ENCODE data around the gene TFR2. TPM values are rescaled to one million over a fixed set of nuclear protein-coding genes. Genes with fewer than 3 reads are reported as not detected.

The TFR2 gene
- total and polyA plus RNA-seq, 7 experiments from 2014 or later, result 0.55 to 14.4 (median 3.1) TPM

DNA sequence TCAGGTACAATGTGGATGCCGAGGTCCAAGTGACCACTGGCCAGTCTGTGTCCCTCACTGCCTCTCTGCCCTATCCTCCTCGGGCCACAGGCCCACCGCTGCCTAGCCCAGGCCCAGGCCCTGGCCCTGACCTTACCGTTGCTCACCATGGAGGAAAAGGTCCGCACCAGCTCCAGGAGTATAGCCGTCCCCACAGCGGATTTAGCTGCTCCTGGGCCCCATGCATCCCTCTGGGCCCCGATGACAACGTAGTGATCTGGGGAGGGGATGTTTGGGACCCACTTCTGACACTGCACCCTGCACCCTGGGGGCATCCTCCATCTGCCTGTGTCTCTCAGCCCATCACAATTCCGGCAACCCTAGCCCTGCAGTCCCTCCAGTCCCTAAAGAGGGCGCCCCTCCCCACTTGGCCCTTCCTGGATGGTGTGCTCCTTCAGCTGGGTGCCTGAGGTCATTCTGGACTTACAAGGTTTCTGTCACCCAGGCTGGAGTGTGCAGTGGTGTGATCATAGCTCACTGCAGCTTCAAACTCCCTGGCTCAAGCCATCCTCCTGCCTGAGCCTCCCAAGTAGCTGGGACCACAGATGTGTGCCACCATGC lies 12.1 kb downstream of the TFR2 start:
- Histone ChIP-seq H3K36me3 (ENCODE audit: control insufficient read depth in 2 of 3, insufficient read depth in 3 of 3, low read length in 3 of 3) (no peaks in the 10 kb centered on the region), H3K27me3 (ENCODE audit: control insufficient read depth in 2 of 2, insufficient read depth in 2 of 2, low read length in 2 of 2) (peaks cover 0 to 3% of the 10 kb centered on the region in 2 donors), H3K4me3 (ENCODE audit: low read length) (no peak overlapping the region), H3K4me1 (ENCODE audit: control insufficient read depth in 2 of 2, insufficient read depth in 2 of 2, low read length in 2 of 2) (peaks cover 14 to 18% of the 10 kb centered on the region in 2 donors), H3K9me3 (ENCODE audit: control insufficient read depth in 2 of 3, low read length in 3 of 3) (no peaks in the 10 kb centered on the region), H3K27ac (ENCODE audit: low read depth, low read length) (no peak overlapping the region)
- ChIA-PET POLR2A (interaction anchor here (0.9 to 1.5 kb wide), 4 partner anchors 17 to 63 kb away, joined by 3 to 6 read pairs (median 3); partner anchors contain the start of gene MOSPD3), CTCF (interaction anchor here (0.7 to 1.2 kb wide), 3 partner anchors 8 to 45 kb away, joined by 3 to 4 read pairs (median 3); partner anchors contain the start of gene MOSPD3)
- H3K4me1 Mint-ChIP-seq, result peaks cover 23 to 61% (median 51%) of the 10 kb centered on the region in 7 donors
- H3K27me3 Mint-ChIP-seq, result no peaks in the 10 kb centered on the region
- H3K36me3 Mint-ChIP-seq, result peaks cover 0 to 12% (median 0%) of the 10 kb centered on the region in 5 donors
- peak overlapping the region in 4 of 10 donors; percentile 12 to 76 (median 24) for H3K4me3 Mint-ChIP-seq
- peaks cover 0 to 3% (median 0%) of the 10 kb centered on the region in 11 donors for H3K9me3 Mint-ChIP-seq
- H3K27ac Mint-ChIP-seq, result peak overlapping the region in 5 of 9 donors; percentile 45 to 88 (median 65)
- ATAC-seq (no peak), DNase-seq (no peak)
- intact Hi-C loops (cut with micrococcal nuclease), result no loop called here

DNA sequence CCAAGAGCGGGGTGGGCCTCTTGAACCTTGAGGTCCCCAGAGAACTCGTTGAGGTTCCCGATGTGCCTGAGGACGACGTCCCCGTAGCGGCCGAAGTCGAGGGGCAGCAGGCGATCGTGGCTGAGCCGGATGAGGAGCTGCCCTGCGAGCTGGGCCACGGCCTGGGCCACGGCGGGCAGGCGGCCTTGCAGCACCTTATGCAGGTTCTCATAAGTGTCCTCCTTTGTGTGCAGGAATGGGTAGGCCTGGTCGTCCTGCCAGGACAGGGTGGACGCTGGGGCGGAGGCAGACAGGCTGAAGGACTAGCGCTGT lies 14.2 kb downstream of the TFR2 start:
- Mint-ChIP-seq H3K27ac (peak overlapping the region in 7 of 9 donors; percentile 49 to 88 (median 75)), H3K27me3 (no peaks in the 10 kb centered on the region), H3K4me3 (peak overlapping the region in 9 of 10 donors; percentile 25 to 87 (median 70)), H3K4me1 (peaks cover 26 to 60% (median 45%) of the 10 kb centered on the region in 7 donors), H3K36me3 (peaks cover 0 to 20% (median 0%) of the 10 kb centered on the region in 5 donors), H3K9me3 (peaks cover 0 to 2% (median 0%) of the 10 kb centered on the region in 11 donors)
- POLR2A ChIA-PET, result interaction anchor here (1.0 to 5.3 kb wide), 9 partner anchors 8 to 78 kb away, joined by 3 to 55 read pairs (median 5); partner anchors contain the start of genes FBXO24, LRCH4, MOSPD3 and POP7
- Histone ChIP-seq H3K4me1 (ENCODE audit: control insufficient read depth in 2 of 2, insufficient read depth in 2 of 2, low read length in 2 of 2) (peaks cover 14 to 18% of the 10 kb centered on the region in 2 donors), H3K27me3 (ENCODE audit: control insufficient read depth in 2 of 2, insufficient read depth in 2 of 2, low read length in 2 of 2) (peaks cover 0 to 4% of the 10 kb centered on the region in 2 donors), H3K9me3 (ENCODE audit: control insufficient read depth in 2 of 3, low read length in 3 of 3) (no peaks in the 10 kb centered on the region), H3K27ac (ENCODE audit: low read depth, low read length) (peak overlapping the region; percentile 84), H3K36me3 (ENCODE audit: control insufficient read depth in 2 of 3, insufficient read depth in 3 of 3, low read length in 3 of 3) (no peaks in the 10 kb centered on the region), H3K4me3 (ENCODE audit: low read length) (peak overlapping the region; percentile 58)
- DNase-seq, result no peak
- intact Hi-C loops (cut with micrococcal nuclease), result loop anchor here (2.0 kb wide), 2 partner anchors 22 to 62 kb away; no protein-coding TSS in a partner anchor
- CTCF ChIA-PET, result interaction anchor here (0.6 to 1.6 kb wide), 3 partner anchors 14 to 78 kb away, joined by 3 to 11 read pairs (median 3); partner anchors contain the start of gene POP7
- no peak for ATAC-seq

DNA sequence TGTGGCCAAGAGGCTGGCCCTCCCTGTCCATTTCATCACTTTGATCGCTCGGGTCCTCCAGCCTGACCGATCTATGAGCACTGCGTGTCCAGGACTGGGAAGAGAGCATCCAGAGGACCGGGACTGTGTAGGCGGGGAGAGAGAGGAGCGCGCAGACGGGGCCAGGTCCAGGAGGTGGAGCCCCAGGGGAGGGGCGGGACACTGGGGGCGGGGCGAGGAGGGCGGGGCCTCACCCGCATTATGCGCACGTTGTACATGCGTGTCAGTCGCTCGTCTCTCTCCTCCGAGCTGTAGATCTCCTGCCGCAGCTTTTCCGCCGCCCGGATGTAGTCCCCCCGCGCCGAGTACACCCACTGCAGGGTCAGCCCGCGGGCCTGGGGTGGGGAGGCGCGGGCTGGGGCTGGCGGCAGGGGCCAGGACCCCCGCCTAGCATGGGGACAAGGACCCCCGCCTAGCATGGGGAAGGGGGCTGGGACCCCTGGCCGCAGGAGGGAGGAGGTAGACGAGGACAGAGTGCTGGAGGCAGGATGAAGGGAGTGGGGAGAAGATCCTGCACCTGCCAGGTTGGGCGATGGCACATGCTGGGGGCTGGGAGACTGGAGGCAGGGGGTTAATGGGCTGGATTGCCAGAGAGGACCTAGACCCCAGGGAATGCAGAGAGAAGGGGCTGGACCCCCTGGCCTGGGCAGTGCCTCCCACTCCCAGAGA lies 14.7 kb downstream of the TFR2 start:
- Histone ChIP-seq H3K4me1 (ENCODE audit: control insufficient read depth in 2 of 2, insufficient read depth in 2 of 2, low read length in 2 of 2) (peaks cover 14 to 18% of the 10 kb centered on the region in 2 donors), H3K9me3 (ENCODE audit: control insufficient read depth in 2 of 3, low read length in 3 of 3) (no peaks in the 10 kb centered on the region), H3K4me3 (ENCODE audit: low read length) (peak overlapping the region; percentile 58), H3K27ac (ENCODE audit: low read depth, low read length) (peak overlapping the region; percentile 84), H3K36me3 (ENCODE audit: control insufficient read depth in 2 of 3, insufficient read depth in 3 of 3, low read length in 3 of 3) (no peaks in the 10 kb centered on the region), H3K27me3 (ENCODE audit: control insufficient read depth in 2 of 2, insufficient read depth in 2 of 2, low read length in 2 of 2) (peaks cover 0 to 4% of the 10 kb centered on the region in 2 donors)
- ATAC-seq, result peak; percentile 99
- ChIA-PET POLR2A (interaction anchor here (0.7 to 5.3 kb wide), 13 partner anchors 8 to 79 kb away, joined by 3 to 55 read pairs (median 4); partner anchors contain the start of genes FBXO24, LRCH4, MOSPD3 and POP7), CTCF (interaction anchor here (0.6 to 1.7 kb wide), 4 partner anchors 14 to 79 kb away, joined by 3 to 11 read pairs (median 7); partner anchors contain the start of genes MOSPD3 and POP7)
- peak overlapping the region; percentile 60 to 87 (median 76) for H3K4me3 Mint-ChIP-seq
- intact Hi-C loops (cut with micrococcal nuclease), result loop anchor here (1.0 to 2.0 kb wide), 7 partner anchors 14 to 88 kb away; partner anchors contain the start of genes FBXO24 (in 2 of the 2), GNB2 (in 2 of the 2), LRCH4 (in 2 of the 2) and MOSPD3 (in 2 of the 2)
- peak; percentile 56 to 88 (median 81) for DNase-seq
- H3K4me1 Mint-ChIP-seq, result peaks cover 26 to 58% (median 43%) of the 10 kb centered on the region in 7 donors
- peaks cover 0 to 23% (median 2%) of the 10 kb centered on the region in 5 donors for H3K36me3 Mint-ChIP-seq
- H3K27me3 Mint-ChIP-seq, result no peaks in the 10 kb centered on the region
- H3K27ac Mint-ChIP-seq, result peak overlapping the region; percentile 49 to 88 (median 75)
- H3K9me3 Mint-ChIP-seq, result peaks cover 0 to 2% (median 0%) of the 10 kb centered on the region in 11 donors

DNA sequence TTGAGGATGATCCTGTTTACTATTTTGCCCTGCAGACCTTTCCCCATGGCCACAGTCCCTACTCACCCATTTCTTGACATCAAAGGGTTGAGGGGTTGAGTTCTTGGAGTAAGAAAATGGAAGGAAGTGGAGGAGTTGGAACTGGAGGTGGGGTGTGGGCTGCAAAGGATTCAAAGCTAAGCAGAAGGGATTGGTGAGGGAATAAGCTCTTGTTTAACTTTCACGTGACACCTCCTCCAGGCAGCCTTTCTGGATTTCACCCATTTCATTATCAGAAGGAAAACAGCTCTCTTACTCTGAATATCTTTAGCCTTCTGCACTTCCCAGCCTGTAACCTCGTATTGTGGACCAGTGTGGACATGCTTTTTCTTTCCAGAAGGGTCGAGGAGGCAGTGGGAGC lies 15.3 kb downstream of the TFR2 start:
- H3K27ac ChIP-seq (ENCODE audit: low read depth, low read length), result peak overlapping the region; percentile 84
- H3K9me3 Mint-ChIP-seq, result peaks cover 0 to 2% (median 0%) of the 10 kb centered on the region in 11 donors
- ATAC-seq (no peak), DNase-seq (no peak)
- peaks cover 26 to 59% (median 42%) of the 10 kb centered on the region in 7 donors for H3K4me1 Mint-ChIP-seq
- no peaks in the 10 kb centered on the region for H3K9me3 ChIP-seq (ENCODE audit: control insufficient read depth in 2 of 3, low read length in 3 of 3)
- H3K27me3 ChIP-seq (ENCODE audit: control insufficient read depth in 2 of 2, insufficient read depth in 2 of 2, low read length in 2 of 2), result peaks cover 0 to 4% of the 10 kb centered on the region in 2 donors
- peaks cover 14 to 18% of the 10 kb centered on the region in 2 donors for H3K4me1 ChIP-seq (ENCODE audit: control insufficient read depth in 2 of 2, insufficient read depth in 2 of 2, low read length in 2 of 2)
- H3K4me3 ChIP-seq (ENCODE audit: low read length), result peak overlapping the region; percentile 58
- POLR2A ChIA-PET, result interaction anchor here (0.7 to 5.3 kb wide), 13 partner anchors 9 to 79 kb away, joined by 3 to 55 read pairs (median 4); partner anchors contain the start of genes FBXO24, LRCH4, MOSPD3 and POP7
- H3K36me3 Mint-ChIP-seq, result peaks cover 0 to 26% (median 6%) of the 10 kb centered on the region in 5 donors
- CTCF ChIA-PET, result interaction anchor here (0.9 to 1.7 kb wide), 4 partner anchors 14 to 79 kb away, joined by 3 to 11 read pairs (median 7); partner anchors contain the start of genes MOSPD3 and POP7
- peak overlapping the region; percentile 60 to 87 (median 76) for H3K4me3 Mint-ChIP-seq
- H3K27ac Mint-ChIP-seq, result peak overlapping the region in 8 of 9 donors; percentile 49 to 89 (median 74)
- no peaks in the 10 kb centered on the region for H3K36me3 ChIP-seq (ENCODE audit: control insufficient read depth in 2 of 3, insufficient read depth in 3 of 3, low read length in 3 of 3)
- intact Hi-C loops (cut with micrococcal nuclease), result loop anchor here (1.0 to 2.0 kb wide), 7 partner anchors 14 to 88 kb away; partner anchors contain the start of genes FBXO24 (in 2 of the 2), GNB2 (in 2 of the 2), LRCH4 (in 2 of the 2) and MOSPD3 (in 2 of the 2)
- no peaks in the 10 kb centered on the region for H3K27me3 Mint-ChIP-seq

DNA sequence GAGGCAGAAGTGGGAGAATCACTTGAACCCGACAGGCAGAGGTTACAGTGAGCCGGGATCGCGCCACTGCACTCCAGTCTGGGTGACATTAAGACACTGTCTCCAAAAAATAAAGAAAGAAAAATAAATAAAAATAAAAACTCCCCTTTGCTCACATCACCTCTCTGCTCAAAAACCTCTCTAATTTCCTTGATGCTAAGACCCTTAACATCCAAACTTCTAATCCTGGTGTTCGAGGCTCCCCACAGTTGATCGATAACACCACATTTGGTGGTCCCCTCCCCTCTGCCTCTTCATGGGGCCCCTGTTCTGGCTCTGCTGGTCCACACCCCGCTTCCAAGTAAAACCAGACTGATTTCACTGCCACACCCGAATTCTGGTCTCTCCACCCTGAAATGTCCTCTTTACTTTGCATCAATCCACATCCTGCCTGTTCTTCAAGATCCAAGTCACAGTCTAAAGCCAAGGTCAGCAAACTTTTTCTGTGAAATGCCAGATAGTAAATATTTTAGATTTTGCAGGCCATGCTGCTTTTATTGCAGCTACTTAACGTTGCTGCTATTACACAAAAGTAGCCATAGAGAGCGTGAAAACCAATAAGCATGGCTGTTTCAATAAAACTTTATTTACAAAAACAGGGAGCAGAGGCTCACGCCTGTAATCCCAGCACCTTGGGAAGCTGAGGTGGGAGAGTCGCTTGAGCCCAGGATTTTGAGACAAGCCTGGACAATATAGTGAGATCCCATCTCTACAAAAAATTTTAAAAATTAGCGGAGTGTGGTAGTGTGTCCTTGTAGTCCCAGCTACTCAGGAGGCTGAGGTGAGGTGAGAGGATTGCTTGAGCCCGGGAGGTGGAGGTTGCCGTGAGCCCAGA lies 17.2 kb downstream of the TFR2 start:
- Histone ChIP-seq H3K4me1 (ENCODE audit: control insufficient read depth in 2 of 2, insufficient read depth in 2 of 2, low read length in 2 of 2) (peaks cover 14 to 18% of the 10 kb centered on the region in 2 donors), H3K4me3 (ENCODE audit: low read length) (no peak overlapping the region), H3K27ac (ENCODE audit: low read depth, low read length) (no peak overlapping the region), H3K27me3 (ENCODE audit: control insufficient read depth in 2 of 2, insufficient read depth in 2 of 2, low read length in 2 of 2) (peaks cover 0 to 4% of the 10 kb centered on the region in 2 donors), H3K36me3 (ENCODE audit: control insufficient read depth in 2 of 3, insufficient read depth in 3 of 3, low read length in 3 of 3) (no peaks in the 10 kb centered on the region), H3K9me3 (ENCODE audit: control insufficient read depth in 2 of 3, low read length in 3 of 3) (no peaks in the 10 kb centered on the region)
- ATAC-seq (no peak), DNase-seq (no peak)
- peak overlapping the region in 1 of 9 donors; percentile 86 for H3K27ac Mint-ChIP-seq
- peak overlapping the region in 4 of 10 donors; percentile 21 to 68 (median 31) for H3K4me3 Mint-ChIP-seq
- intact Hi-C loops (cut with micrococcal nuclease), result no loop called here
- ChIA-PET POLR2A (interaction anchor here (0.8 to 5.3 kb wide), 3 partner anchors 9 to 84 kb away, joined by 3 to 55 read pairs (median 3); partner anchors contain the start of gene MOSPD3), CTCF (interaction anchor here (0.6 kb wide), 1 partner anchor 66 kb away, joined by 8 read pairs; no protein-coding TSS in a partner anchor)
- peaks cover 16 to 47% (median 28%) of the 10 kb centered on the region in 7 donors for H3K4me1 Mint-ChIP-seq
- no peaks in the 10 kb centered on the region for H3K9me3 Mint-ChIP-seq
- H3K27me3 Mint-ChIP-seq, result no peaks in the 10 kb centered on the region
- peaks cover 0 to 25% (median 11%) of the 10 kb centered on the region in 5 donors for H3K36me3 Mint-ChIP-seq
